ENCODE measurements around the gene PCNX2.

DNA sequence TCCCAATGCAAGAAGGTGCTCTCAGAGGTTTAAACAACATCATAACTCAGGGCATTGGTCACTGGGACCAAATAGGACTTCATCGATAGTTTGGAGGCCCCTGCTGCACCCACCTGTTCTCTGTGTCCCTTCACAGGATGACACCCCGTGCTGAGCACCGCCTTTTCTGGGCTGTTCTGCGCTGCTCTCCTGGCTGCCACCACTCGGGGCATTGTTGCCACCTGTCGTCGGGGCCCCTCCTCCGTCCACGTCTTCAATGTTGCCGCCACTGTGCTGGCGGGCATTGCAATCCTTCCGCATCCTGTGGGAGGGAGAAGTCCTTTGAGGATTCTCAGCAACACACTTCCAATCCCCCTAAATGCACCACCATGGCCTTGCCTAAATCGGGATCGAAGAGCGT lies 297.4 kb downstream of the PCNX2 start:
- TF ChIP-seq, protein P1, sequence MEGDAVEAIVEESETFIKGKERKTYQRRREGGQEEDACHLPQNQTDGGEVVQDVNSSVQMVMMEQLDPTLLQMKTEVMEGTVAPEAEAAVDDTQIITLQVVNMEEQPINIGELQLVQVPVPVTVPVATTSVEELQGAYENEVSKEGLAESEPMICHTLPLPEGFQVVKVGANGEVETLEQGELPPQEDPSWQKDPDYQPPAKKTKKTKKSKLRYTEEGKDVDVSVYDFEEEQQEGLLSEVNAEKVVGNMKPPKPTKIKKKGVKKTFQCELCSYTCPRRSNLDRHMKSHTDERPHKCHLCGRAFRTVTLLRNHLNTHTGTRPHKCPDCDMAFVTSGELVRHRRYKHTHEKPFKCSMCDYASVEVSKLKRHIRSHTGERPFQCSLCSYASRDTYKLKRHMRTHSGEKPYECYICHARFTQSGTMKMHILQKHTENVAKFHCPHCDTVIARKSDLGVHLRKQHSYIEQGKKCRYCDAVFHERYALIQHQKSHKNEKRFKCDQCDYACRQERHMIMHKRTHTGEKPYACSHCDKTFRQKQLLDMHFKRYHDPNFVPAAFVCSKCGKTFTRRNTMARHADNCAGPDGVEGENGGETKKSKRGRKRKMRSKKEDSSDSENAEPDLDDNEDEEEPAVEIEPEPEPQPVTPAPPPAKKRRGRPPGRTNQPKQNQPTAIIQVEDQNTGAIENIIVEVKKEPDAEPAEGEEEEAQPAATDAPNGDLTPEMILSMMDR (IDR thresholded peaks at IDR 0.05): no peak
- TF ChIP-seq POLR2A (IDR thresholded peaks at IDR 0.05): no peak

All from prostate gland (tissue), 2 donors.